Stimulated activated CD4-positive, alpha-beta T cell treated with anti-CD3 and anti-CD28 coated beads, Interleukin-2, amount 100 ng/mL, for 48 hours (primary cell): ENCODE data around the gene SLC46A1.

ENCODE experiments used
- DNase-seq, 2 donors: peaks; one replicate each; pipeline ENCODE4 v3.0.0-alpha.2; 2020

Gene SLC46A1

GRCh38 chr17:28348979-28349378, 57.0 kb downstream of the SLC46A1 start:
- DNase-seq = no peak

- DNase-seq = no peak
Observed at GRCh38 chr17:28347261-28347891, 58.6 kb downstream of the SLC46A1 start.

GRCh38 chr17:28346746-28347246, 59.2 kb downstream of the SLC46A1 start:
- DNase-seq = no peak

GRCh38 chr17:28346199-28346580, 59.8 kb downstream of the SLC46A1 start:
- no peak for DNase-seq

GRCh38 chr17:28345419-28346198, 60.4 kb downstream of the SLC46A1 start:
- no peak for DNase-seq
